ENCODE measurements around the gene PRKCB.
A peak's percentile ranks its signal among the peaks of the same experiment; 100 is the strongest.

PRKCB gene

GRCh38 chr16:24051125-24051524 is 215.3 kb downstream of the PRKCB start:
- no peak for DNase-seq (ENCODE audit: low spot score)

- DNase-seq (ENCODE audit: low spot score): no peak
Observed at GRCh38 chr16:24052329-24053098, 216.7 kb downstream of the PRKCB start.

- DNase-seq (ENCODE audit: low spot score): no peak
Observed at GRCh38 chr16:24053099-24053946, 217.5 kb downstream of the PRKCB start.

- DNase-seq (ENCODE audit: low spot score): no peak
Observed at GRCh38 chr16:24054741-24055491, 219.1 kb downstream of the PRKCB start.

GRCh38 chr16:24062270-24062817 is 226.6 kb downstream of the PRKCB start:
- DNase-seq (ENCODE audit: low spot score): no peak

- DNase-seq (ENCODE audit: low spot score): no peak
Observed at GRCh38 chr16:24069036-24069590, 233.3 kb downstream of the PRKCB start.

- peak; percentile 66 for DNase-seq (ENCODE audit: low spot score)
Observed at GRCh38 chr16:24070851-24071250, 235.1 kb downstream of the PRKCB start.

GRCh38 chr16:24071666-24072360 is 236.0 kb downstream of the PRKCB start:
- no peak for DNase-seq (ENCODE audit: low spot score)

GRCh38 chr16:24073321-24073720 is 237.5 kb downstream of the PRKCB start:
- DNase-seq (ENCODE audit: low spot score): no peak

GRCh38 chr16:24074574-24074973 is 238.8 kb downstream of the PRKCB start:
- DNase-seq (ENCODE audit: low spot score): no peak

- no peak for DNase-seq (ENCODE audit: low spot score)
Observed at GRCh38 chr16:24075302-24075701, 239.5 kb downstream of the PRKCB start.

GRCh38 chr16:24075931-24076716 is 240.3 kb downstream of the PRKCB start:
- DNase-seq (ENCODE audit: low spot score): no peak

GRCh38 chr16:24077292-24077691 is 241.5 kb downstream of the PRKCB start:
- no peak for DNase-seq (ENCODE audit: low spot score)

- no peak for DNase-seq (ENCODE audit: low spot score)
Observed at GRCh38 chr16:24077966-24078365, 242.2 kb downstream of the PRKCB start.

GRCh38 chr16:24085666-24086065 is 249.9 kb downstream of the PRKCB start:
- DNase-seq (ENCODE audit: low spot score): no peak

GRCh38 chr16:24087891-24088410 is 252.2 kb downstream of the PRKCB start:
- no peak for DNase-seq (ENCODE audit: low spot score)

- DNase-seq (ENCODE audit: low spot score): no peak
Observed at GRCh38 chr16:24088767-24089166, 253.0 kb downstream of the PRKCB start.

GRCh38 chr16:24091125-24091524 is 255.3 kb downstream of the PRKCB start:
- no peak for DNase-seq (ENCODE audit: low spot score)

GRCh38 chr16:24093049-24093448 is 257.3 kb downstream of the PRKCB start:
- DNase-seq (ENCODE audit: low spot score): no peak

- DNase-seq (ENCODE audit: low spot score): no peak
Observed at GRCh38 chr16:24094660-24095059, 258.9 kb downstream of the PRKCB start.

Measured in COLO829 (cell line).